ENCODE data around the gene TMEM116. TPM values are rescaled to one million over a fixed set of nuclear protein-coding genes. Genes with fewer than 3 reads are reported as not detected.

The TMEM116 gene
- total RNA-seq, 1 experiment from 2014 or later = 4.4 TPM

- no peak for ATAC-seq
- Histone ChIP-seq H4K20me1 (ENCODE audit: low read length) (no peaks in the 10 kb centered on the region), H3K27ac (ENCODE audit: low read length) (no peak overlapping the region), H3F3A (ENCODE audit: low read length, unreplicated experiment) (no peaks in the 10 kb centered on the region), H3K36me3 (ENCODE audit: low read depth, low read length) (no peaks in the 10 kb centered on the region), H3K4me1 (ENCODE audit: insufficient read depth, low read length) (no peaks in the 10 kb centered on the region), H3K4me2 (ENCODE audit: low read length) (no peak overlapping the region), H3K9me3 (ENCODE audit: low read length) (no peaks in the 10 kb centered on the region), H3K9ac (ENCODE audit: low read length) (no peak overlapping the region), H3K27me3 (ENCODE audit: low read length) (no peaks in the 10 kb centered on the region), H3K4me3 (ENCODE audit: low read length) (no peak overlapping the region), H3K9me2 (replicated peaks; ENCODE audit: low read length) (no peaks in the 10 kb centered on the region), H2AFZ (ENCODE audit: low read length) (no peak overlapping the region), H3K79me2 (ENCODE audit: low read length) (no peaks in the 10 kb centered on the region)
- no peak for TF ChIP-seq EZH2 (IDR thresholded peaks at IDR 0.05; ENCODE audit: low read length, unreplicated experiment)
- no peak for TF ChIP-seq EZH2phosphoT487 (IDR thresholded peaks at IDR 0.05; ENCODE audit: borderline replicate concordance, low read length)
- TF ChIP-seq, protein P1, sequence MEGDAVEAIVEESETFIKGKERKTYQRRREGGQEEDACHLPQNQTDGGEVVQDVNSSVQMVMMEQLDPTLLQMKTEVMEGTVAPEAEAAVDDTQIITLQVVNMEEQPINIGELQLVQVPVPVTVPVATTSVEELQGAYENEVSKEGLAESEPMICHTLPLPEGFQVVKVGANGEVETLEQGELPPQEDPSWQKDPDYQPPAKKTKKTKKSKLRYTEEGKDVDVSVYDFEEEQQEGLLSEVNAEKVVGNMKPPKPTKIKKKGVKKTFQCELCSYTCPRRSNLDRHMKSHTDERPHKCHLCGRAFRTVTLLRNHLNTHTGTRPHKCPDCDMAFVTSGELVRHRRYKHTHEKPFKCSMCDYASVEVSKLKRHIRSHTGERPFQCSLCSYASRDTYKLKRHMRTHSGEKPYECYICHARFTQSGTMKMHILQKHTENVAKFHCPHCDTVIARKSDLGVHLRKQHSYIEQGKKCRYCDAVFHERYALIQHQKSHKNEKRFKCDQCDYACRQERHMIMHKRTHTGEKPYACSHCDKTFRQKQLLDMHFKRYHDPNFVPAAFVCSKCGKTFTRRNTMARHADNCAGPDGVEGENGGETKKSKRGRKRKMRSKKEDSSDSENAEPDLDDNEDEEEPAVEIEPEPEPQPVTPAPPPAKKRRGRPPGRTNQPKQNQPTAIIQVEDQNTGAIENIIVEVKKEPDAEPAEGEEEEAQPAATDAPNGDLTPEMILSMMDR (conservative IDR thresholded peaks at IDR 0.05; ENCODE audit: low read depth, low read length) = no peak
- DNase-seq = no peak
- intact Hi-C loops (cut with micrococcal nuclease) = no loop called here
- ChIA-PET POLR2A (ENCODE audit: unreplicated experiment) (no interaction called here), CTCF (no interaction called here)
- no TSS peak for BruUV-seq (replicated peaks)
These were observed 76.1 kb downstream of the TMEM116 start for GRCh38 chr12:111936869-111937268.

DNA sequence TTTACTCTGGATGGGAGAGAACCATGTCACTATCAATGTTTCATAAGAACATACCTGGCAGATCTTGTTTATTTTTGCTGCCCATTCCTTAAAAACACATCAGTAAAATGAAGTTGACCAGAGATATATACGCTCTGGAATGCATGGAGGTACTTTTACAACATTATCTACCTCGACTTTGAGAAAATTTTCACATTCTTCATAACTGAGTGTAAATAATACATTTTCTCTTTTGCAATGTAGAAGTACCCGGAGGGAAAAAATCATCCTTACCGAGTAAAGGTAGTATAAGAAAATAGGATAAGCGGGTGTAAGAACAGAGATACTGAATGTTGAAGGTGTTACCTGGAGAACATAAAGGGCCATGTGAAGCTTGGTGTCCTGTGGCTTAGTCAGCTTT lies 80.7 kb downstream of the TMEM116 start:
- ChIA-PET CTCF (no interaction called here), POLR2A (ENCODE audit: unreplicated experiment) (no interaction called here)
- BruUV-seq (replicated peaks) = no TSS peak
- no peaks in the 10 kb centered on the region for H3K4me1 ChIP-seq (ENCODE audit: insufficient read depth, low read length)
- no peak overlapping the region for H2AFZ ChIP-seq (ENCODE audit: low read length)
- no peaks in the 10 kb centered on the region for H3K9me3 ChIP-seq (ENCODE audit: low read length)
- no peak overlapping the region for H3K9ac ChIP-seq (ENCODE audit: low read length)
- no peak overlapping the region for H3K4me2 ChIP-seq (ENCODE audit: low read length)
- no peaks in the 10 kb centered on the region for H3K9me2 ChIP-seq (replicated peaks; ENCODE audit: low read length)
- ATAC-seq = no peak
- DNase-seq = no peak
- no peak overlapping the region for H3K4me3 ChIP-seq (ENCODE audit: low read length)
- no peaks in the 10 kb centered on the region for H3F3A ChIP-seq (ENCODE audit: low read length, unreplicated experiment)
- intact Hi-C loops (cut with micrococcal nuclease) = no loop called here
- no peaks in the 10 kb centered on the region for H4K20me1 ChIP-seq (ENCODE audit: low read length)
- no peak overlapping the region for H3K27ac ChIP-seq (ENCODE audit: low read length)
- TF ChIP-seq EZH2phosphoT487 (IDR thresholded peaks at IDR 0.05; ENCODE audit: borderline replicate concordance, low read length) = no peak
- TF ChIP-seq, protein P1 (conservative IDR thresholded peaks at IDR 0.05; ENCODE audit: low read depth, low read length) = no peak
- H3K27me3 ChIP-seq (ENCODE audit: low read length) = no peaks in the 10 kb centered on the region
- H3K36me3 ChIP-seq (ENCODE audit: low read depth, low read length) = no peaks in the 10 kb centered on the region
- no peaks in the 10 kb centered on the region for H3K79me2 ChIP-seq (ENCODE audit: low read length)

DNA sequence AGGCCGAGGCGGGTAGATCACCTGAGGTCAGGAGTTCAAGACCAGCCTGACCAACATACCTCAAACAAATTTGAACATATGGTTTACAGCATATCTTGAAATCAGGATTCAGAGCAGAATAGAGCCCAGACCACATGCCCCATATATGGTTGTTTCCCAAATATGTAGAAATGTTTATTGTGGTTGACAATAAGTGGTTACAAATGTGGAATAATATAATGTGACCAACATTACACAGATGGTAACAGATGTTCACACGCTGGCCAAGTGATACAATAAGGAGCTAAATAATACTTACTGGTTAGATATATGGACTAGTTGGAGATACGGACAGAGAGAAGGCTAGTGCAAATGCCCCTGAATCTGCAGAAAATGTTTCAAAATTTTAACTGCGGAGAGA lies 85.6 kb downstream of the TMEM116 start:
- DNase-seq (no peak), ATAC-seq (no peak)
- H3K9me3 ChIP-seq (ENCODE audit: low read length) = no peaks in the 10 kb centered on the region
- H2AFZ ChIP-seq (ENCODE audit: low read length) = no peak overlapping the region
- no peak overlapping the region for H3K4me2 ChIP-seq (ENCODE audit: low read length)
- H3K4me3 ChIP-seq (ENCODE audit: low read length) = no peak overlapping the region
- no TSS peak for BruUV-seq (replicated peaks)
- no peaks in the 10 kb centered on the region for H3K27me3 ChIP-seq (ENCODE audit: low read length)
- H3K79me2 ChIP-seq (ENCODE audit: low read length) = no peaks in the 10 kb centered on the region
- H4K20me1 ChIP-seq (ENCODE audit: low read length) = no peaks in the 10 kb centered on the region
- no peak for TF ChIP-seq EZH2phosphoT487 (IDR thresholded peaks at IDR 0.05; ENCODE audit: borderline replicate concordance, low read length)
- H3K9ac ChIP-seq (ENCODE audit: low read length) = no peak overlapping the region
- no peaks in the 10 kb centered on the region for H3K9me2 ChIP-seq (replicated peaks; ENCODE audit: low read length)
- no peaks in the 10 kb centered on the region for H3K36me3 ChIP-seq (ENCODE audit: low read depth, low read length)
- H3K4me1 ChIP-seq (ENCODE audit: insufficient read depth, low read length) = no peaks in the 10 kb centered on the region
- ChIA-PET POLR2A (ENCODE audit: unreplicated experiment) (no interaction called here), CTCF (interaction anchor here (0.6 kb wide), 1 partner anchor 545 kb away, joined by 4 read pairs; no protein-coding TSS in a partner anchor)
- intact Hi-C loops (cut with micrococcal nuclease) = no loop called here
- H3K27ac ChIP-seq (ENCODE audit: low read length) = no peak overlapping the region
- H3F3A ChIP-seq (ENCODE audit: low read length, unreplicated experiment) = no peaks in the 10 kb centered on the region

All from PC-3 (cell line).